ENCODE results near the gene ATG101. TPM values are rescaled to one million over a fixed set of nuclear protein-coding genes. Genes with fewer than 3 reads are reported as not detected.

The ATG101 gene
- total and polyA plus RNA-seq, 2 of the 13 experiments (the other 11 are each of a cell fraction or from before 2014, with no cell fraction given): 58.2 to 67.7 TPM

DNA sequence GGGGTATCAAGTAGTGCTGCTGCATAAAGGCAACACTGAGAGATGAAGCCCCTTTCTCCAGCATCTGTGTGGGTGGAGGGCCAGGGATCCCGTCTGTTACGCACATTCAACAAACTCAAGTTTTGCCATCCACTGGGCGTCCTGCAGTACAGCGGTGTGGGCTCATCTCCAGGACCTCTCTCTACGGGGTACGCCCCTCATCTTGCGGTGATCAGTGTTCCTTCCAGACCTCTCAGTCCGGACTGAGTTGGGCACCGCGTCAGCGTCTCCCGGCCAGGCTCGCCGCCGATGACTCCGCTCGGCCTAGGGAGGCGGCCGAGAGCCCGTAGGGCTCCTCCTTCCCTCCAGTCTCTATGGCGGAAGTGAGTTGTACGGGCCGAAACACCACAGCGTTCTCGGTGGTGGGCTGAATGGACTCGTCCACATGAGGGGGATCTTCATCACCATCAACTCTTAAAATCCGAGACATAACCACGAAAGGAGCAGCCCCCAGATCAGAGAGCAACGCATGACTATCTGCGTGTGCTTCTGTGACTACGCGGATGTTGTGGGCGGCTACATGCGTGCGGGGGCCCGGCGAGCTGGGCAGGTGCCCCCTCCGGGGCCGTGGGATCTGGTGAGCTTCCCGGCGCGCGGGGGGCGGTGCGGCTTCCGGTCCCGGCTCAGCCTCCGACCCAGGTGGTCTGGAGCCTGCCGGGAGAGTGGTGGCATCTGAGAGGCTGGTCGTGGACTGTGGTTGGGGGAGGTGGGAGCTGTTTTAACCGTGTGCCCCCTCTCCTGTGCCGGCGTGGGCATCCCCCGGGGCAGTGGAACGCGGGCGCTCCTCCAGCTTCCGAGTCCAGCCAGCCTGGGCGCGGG lies at the start of gene ATG101 (continued):
- TF ChIP-seq, protein P1, sequence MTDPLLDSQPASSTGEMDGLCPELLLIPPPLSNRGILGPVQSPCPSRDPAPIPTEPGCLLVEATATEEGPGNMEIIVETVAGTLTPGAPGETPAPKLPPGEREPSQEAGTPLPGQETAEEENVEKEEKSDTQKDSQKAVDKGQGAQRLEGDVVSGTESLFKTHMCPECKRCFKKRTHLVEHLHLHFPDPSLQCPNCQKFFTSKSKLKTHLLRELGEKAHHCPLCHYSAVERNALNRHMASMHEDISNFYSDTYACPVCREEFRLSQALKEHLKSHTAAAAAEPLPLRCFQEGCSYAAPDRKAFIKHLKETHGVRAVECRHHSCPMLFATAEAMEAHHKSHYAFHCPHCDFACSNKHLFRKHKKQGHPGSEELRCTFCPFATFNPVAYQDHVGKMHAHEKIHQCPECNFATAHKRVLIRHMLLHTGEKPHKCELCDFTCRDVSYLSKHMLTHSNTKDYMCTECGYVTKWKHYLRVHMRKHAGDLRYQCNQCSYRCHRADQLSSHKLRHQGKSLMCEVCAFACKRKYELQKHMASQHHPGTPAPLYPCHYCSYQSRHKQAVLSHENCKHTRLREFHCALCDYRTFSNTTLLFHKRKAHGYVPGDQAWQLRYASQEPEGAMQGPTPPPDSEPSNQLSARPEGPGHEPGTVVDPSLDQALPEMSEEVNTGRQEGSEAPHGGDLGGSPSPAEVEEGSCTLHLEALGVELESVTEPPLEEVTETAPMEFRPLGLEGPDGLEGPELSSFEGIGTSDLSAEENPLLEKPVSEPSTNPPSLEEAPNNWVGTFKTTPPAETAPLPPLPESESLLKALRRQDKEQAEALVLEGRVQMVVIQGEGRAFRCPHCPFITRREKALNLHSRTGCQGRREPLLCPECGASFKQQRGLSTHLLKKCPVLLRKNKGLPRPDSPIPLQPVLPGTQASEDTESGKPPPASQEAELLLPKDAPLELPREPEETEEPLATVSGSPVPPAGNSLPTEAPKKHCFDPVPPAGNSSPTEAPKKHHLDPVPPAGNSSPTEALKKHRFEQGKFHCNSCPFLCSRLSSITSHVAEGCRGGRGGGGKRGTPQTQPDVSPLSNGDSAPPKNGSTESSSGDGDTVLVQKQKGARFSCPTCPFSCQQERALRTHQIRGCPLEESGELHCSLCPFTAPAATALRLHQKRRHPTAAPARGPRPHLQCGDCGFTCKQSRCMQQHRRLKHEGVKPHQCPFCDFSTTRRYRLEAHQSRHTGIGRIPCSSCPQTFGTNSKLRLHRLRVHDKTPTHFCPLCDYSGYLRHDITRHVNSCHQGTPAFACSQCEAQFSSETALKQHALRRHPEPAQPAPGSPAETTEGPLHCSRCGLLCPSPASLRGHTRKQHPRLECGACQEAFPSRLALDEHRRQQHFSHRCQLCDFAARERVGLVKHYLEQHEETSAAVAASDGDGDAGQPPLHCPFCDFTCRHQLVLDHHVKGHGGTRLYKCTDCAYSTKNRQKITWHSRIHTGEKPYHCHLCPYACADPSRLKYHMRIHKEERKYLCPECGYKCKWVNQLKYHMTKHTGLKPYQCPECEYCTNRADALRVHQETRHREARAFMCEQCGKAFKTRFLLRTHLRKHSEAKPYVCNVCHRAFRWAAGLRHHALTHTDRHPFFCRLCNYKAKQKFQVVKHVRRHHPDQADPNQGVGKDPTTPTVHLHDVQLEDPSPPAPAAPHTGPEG (CRISPR knock-in tag; IDR thresholded peaks at IDR 0.05): 0 out of 2 replicates have a peak, but pooled peaks have one; percentile 41
- TF ChIP-seq ZNF619 (CRISPR knock-in tag; IDR thresholded peaks at IDR 0.05) (peak; percentile 33; the same call in 1 of the 2 replicates), RBM39 (IDR thresholded peaks at IDR 0.05; ENCODE audit: low read depth, low read length, poor library complexity, severe bottlenecking) (peak; percentile 59), ZNF549 (CRISPR knock-in tag; IDR thresholded peaks at IDR 0.05) (no peak), REL (CRISPR knock-in tag; conservative IDR thresholded peaks at IDR 0.05) (no peak), CHD4 (IDR thresholded peaks at IDR 0.05; ENCODE audit: borderline replicate concordance, low read length) (no peak), RARA (CRISPR knock-in tag; IDR thresholded peaks at IDR 0.05) (no peak), SRSF4 (IDR thresholded peaks at IDR 0.05; ENCODE audit: low read depth, low read length, poor library complexity, severe bottlenecking) (no peak), ZMYM4 (CRISPR knock-in tag; IDR thresholded peaks at IDR 0.05) (peak; percentile 96), AHR (CRISPR knock-in tag; IDR thresholded peaks at IDR 0.05) (no peak), HNRNPK (IDR thresholded peaks at IDR 0.05; ENCODE audit: low read depth, low read length, poor library complexity, severe bottlenecking) (peak; percentile 82), ZNF34 (CRISPR knock-in tag; IDR thresholded peaks at IDR 0.05; ENCODE audit: borderline replicate concordance) (no peak; the same call in 1 of the 2 replicates), NFIB (CRISPR knock-in tag; IDR thresholded peaks at IDR 0.05; ENCODE audit: borderline replicate concordance) (no peak)
- TF ChIP-seq, protein P2, sequence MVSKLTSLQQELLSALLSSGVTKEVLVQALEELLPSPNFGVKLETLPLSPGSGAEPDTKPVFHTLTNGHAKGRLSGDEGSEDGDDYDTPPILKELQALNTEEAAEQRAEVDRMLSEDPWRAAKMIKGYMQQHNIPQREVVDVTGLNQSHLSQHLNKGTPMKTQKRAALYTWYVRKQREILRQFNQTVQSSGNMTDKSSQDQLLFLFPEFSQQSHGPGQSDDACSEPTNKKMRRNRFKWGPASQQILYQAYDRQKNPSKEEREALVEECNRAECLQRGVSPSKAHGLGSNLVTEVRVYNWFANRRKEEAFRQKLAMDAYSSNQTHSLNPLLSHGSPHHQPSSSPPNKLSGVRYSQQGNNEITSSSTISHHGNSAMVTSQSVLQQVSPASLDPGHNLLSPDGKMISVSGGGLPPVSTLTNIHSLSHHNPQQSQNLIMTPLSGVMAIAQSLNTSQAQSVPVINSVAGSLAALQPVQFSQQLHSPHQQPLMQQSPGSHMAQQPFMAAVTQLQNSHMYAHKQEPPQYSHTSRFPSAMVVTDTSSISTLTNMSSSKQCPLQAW (CRISPR knock-in tag; IDR thresholded peaks at IDR 0.05): peak; percentile 69; the same call in 1 of the 2 replicates
- TF ChIP-seq, protein P3, sequence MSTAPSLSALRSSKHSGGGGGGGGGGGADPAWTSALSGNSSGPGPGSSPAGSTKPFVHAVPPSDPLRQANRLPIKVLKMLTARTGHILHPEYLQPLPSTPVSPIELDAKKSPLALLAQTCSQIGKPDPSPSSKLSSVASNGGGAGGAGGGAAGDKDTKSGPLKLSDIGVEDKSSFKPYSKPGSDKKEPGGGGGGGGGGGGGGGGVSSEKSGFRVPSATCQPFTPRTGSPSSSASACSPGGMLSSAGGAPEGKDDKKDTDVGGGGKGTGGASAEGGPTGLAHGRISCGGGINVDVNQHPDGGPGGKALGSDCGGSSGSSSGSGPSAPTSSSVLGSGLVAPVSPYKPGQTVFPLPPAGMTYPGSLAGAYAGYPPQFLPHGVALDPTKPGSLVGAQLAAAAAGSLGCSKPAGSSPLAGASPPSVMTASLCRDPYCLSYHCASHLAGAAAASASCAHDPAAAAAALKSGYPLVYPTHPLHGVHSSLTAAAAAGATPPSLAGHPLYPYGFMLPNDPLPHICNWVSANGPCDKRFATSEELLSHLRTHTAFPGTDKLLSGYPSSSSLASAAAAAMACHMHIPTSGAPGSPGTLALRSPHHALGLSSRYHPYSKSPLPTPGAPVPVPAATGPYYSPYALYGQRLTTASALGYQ (CRISPR knock-in tag; IDR thresholded peaks at IDR 0.05): peak; percentile 56; the same call in 1 of the 2 replicates
- TF ChIP-seq, protein P4, sequence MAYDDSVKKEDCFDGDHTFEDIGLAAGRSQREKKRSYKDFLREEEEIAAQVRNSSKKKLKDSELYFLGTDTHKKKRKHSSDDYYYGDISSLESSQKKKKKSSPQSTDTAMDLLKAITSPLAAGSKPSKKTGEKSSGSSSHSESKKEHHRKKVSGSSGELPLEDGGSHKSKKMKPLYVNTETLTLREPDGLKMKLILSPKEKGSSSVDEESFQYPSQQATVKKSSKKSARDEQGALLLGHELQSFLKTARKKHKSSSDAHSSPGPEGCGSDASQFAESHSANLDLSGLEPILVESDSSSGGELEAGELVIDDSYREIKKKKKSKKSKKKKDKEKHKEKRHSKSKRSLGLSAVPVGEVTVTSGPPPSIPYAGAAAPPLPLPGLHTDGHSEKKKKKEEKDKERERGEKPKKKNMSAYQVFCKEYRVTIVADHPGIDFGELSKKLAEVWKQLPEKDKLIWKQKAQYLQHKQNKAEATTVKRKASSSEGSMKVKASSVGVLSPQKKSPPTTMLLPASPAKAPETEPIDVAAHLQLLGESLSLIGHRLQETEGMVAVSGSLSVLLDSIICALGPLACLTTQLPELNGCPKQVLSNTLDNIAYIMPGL (CRISPR knock-in tag; IDR thresholded peaks at IDR 0.05; ENCODE audit: borderline replicate concordance in 1 of 2, low read depth in 1 of 2): peak; percentile 88 to 97

All from HepG2 (cell line).